Measurements from ENCODE around the gene NSMCE4A.

Gene NSMCE4A

GRCh38 chr10:121956111-121957061, 18.6 kb downstream of the NSMCE4A start:
- H4K5ac ChIP-seq (ENCODE audit: low read length): no peak overlapping the region
- WGBS (ENCODE audit: extremely low coverage, insufficient coverage, low lambda C conversion rate): no CpG with 5 or more reads among the region's 7 CpGs
- H4K8ac ChIP-seq (ENCODE audit: low read depth, low read length): no peak overlapping the region
- H3K4me3 ChIP-seq (ENCODE audit: low read length): no peak overlapping the region
- peaks cover 3% of the 10 kb centered on the region for H3K4me1 ChIP-seq (ENCODE audit: control insufficient read depth, low read depth, low read length)
- no peak overlapping the region for H3K56ac ChIP-seq (ENCODE audit: low read length)
- no peak overlapping the region for H2BK5ac ChIP-seq (ENCODE audit: low read length)
- no peak overlapping the region for H3K23ac ChIP-seq (ENCODE audit: low read length)
- H3K4me2 ChIP-seq (ENCODE audit: low read length): no peak overlapping the region
- no peak overlapping the region for H2AK5ac ChIP-seq (ENCODE audit: low read length)
- no peak overlapping the region for H2BK120ac ChIP-seq (ENCODE audit: low read depth, low read length)
- no peak for DNase-seq
- H3K18ac ChIP-seq (ENCODE audit: low read length): no peak overlapping the region
- no peak overlapping the region for H3K27ac ChIP-seq (ENCODE audit: low read depth, low read length)
- no peaks in the 10 kb centered on the region for H3K79me1 ChIP-seq (ENCODE audit: low read length)
- H3K9ac ChIP-seq (ENCODE audit: low read length): no peak overlapping the region
- no peaks in the 10 kb centered on the region for H3K79me2 ChIP-seq (ENCODE audit: control insufficient read depth, insufficient read depth, low read length)
- H3K4ac ChIP-seq (ENCODE audit: low read depth, low read length): no peak overlapping the region
- H2BK15ac ChIP-seq (replicated peaks; ENCODE audit: low read depth): no peak overlapping the region
- no peaks in the 10 kb centered on the region for H3K27me3 ChIP-seq (ENCODE audit: insufficient read depth, low read length, poor library complexity)
- H3K36me3 ChIP-seq (ENCODE audit: control insufficient read depth, insufficient read depth, low read length): peaks cover 4% of the 10 kb centered on the region

- no peak overlapping the region for H3K4me3 ChIP-seq (ENCODE audit: low read length)
- H3K4ac ChIP-seq (ENCODE audit: low read depth, low read length): no peak overlapping the region
- no peak overlapping the region for H4K8ac ChIP-seq (ENCODE audit: low read depth, low read length)
- H4K5ac ChIP-seq (ENCODE audit: low read length): no peak overlapping the region
- no peaks in the 10 kb centered on the region for H3K79me1 ChIP-seq (ENCODE audit: low read length)
- no peak overlapping the region for H3K23ac ChIP-seq (ENCODE audit: low read length)
- no peak overlapping the region for H3K9ac ChIP-seq (ENCODE audit: low read length)
- no peak overlapping the region for H3K4me2 ChIP-seq (ENCODE audit: low read length)
- whole genome bisulfite sequencing (ENCODE audit: extremely low coverage, insufficient coverage, low lambda C conversion rate): no CpG with 5 or more reads among the region's 5 CpGs
- H2AK5ac ChIP-seq (ENCODE audit: low read length): no peak overlapping the region
- DNase-seq: no peak
- H2BK5ac ChIP-seq (ENCODE audit: low read length): no peak overlapping the region
- H3K27me3 ChIP-seq (ENCODE audit: insufficient read depth, low read length, poor library complexity): no peaks in the 10 kb centered on the region
- no peaks in the 10 kb centered on the region for H3K79me2 ChIP-seq (ENCODE audit: control insufficient read depth, insufficient read depth, low read length)
- H3K56ac ChIP-seq (ENCODE audit: low read length): no peak overlapping the region
- H3K36me3 ChIP-seq (ENCODE audit: control insufficient read depth, insufficient read depth, low read length): peaks cover 1% of the 10 kb centered on the region
- peaks cover 6% of the 10 kb centered on the region for H3K4me1 ChIP-seq (ENCODE audit: control insufficient read depth, low read depth, low read length)
- no peak overlapping the region for H2BK120ac ChIP-seq (ENCODE audit: low read depth, low read length)
- no peak overlapping the region for H3K18ac ChIP-seq (ENCODE audit: low read length)
- H3K27ac ChIP-seq (ENCODE audit: low read depth, low read length): no peak overlapping the region
- no peak overlapping the region for H2BK15ac ChIP-seq (replicated peaks; ENCODE audit: low read depth)
Measured at GRCh38 chr10:121952226-121952625, 22.8 kb downstream of the NSMCE4A start.

GRCh38 chr10:121949451-121949850, 25.6 kb downstream of the NSMCE4A start:
- no peak overlapping the region for H3K18ac ChIP-seq (ENCODE audit: low read length)
- no peak overlapping the region for H2BK120ac ChIP-seq (ENCODE audit: low read depth, low read length)
- no peak overlapping the region for H4K8ac ChIP-seq (ENCODE audit: low read depth, low read length)
- no peak overlapping the region for H3K4me2 ChIP-seq (ENCODE audit: low read length)
- no peaks in the 10 kb centered on the region for H3K79me1 ChIP-seq (ENCODE audit: low read length)
- no peak overlapping the region for H3K4ac ChIP-seq (ENCODE audit: low read depth, low read length)
- no peak overlapping the region for H2BK15ac ChIP-seq (replicated peaks; ENCODE audit: low read depth)
- H3K27ac ChIP-seq (ENCODE audit: low read depth, low read length): no peak overlapping the region
- H4K5ac ChIP-seq (ENCODE audit: low read length): no peak overlapping the region
- no CpG with 5 or more reads among the region's 3 CpGs for WGBS (ENCODE audit: extremely low coverage, insufficient coverage, low lambda C conversion rate)
- no peaks in the 10 kb centered on the region for H3K27me3 ChIP-seq (ENCODE audit: insufficient read depth, low read length, poor library complexity)
- H2BK5ac ChIP-seq (ENCODE audit: low read length): no peak overlapping the region
- H3K79me2 ChIP-seq (ENCODE audit: control insufficient read depth, insufficient read depth, low read length): no peaks in the 10 kb centered on the region
- H3K36me3 ChIP-seq (ENCODE audit: control insufficient read depth, insufficient read depth, low read length): no peaks in the 10 kb centered on the region
- no peak overlapping the region for H3K4me3 ChIP-seq (ENCODE audit: low read length)
- H3K56ac ChIP-seq (ENCODE audit: low read length): no peak overlapping the region
- H2AK5ac ChIP-seq (ENCODE audit: low read length): no peak overlapping the region
- peaks cover 6% of the 10 kb centered on the region for H3K4me1 ChIP-seq (ENCODE audit: control insufficient read depth, low read depth, low read length)
- DNase-seq: no peak
- H3K23ac ChIP-seq (ENCODE audit: low read length): no peak overlapping the region
- no peak overlapping the region for H3K9ac ChIP-seq (ENCODE audit: low read length)

GRCh38 chr10:121949049-121949448, 26.0 kb downstream of the NSMCE4A start:
- no peak for DNase-seq
- Histone ChIP-seq H3K4me2 (ENCODE audit: low read length) (no peak overlapping the region), H3K27me3 (ENCODE audit: insufficient read depth, low read length, poor library complexity) (no peaks in the 10 kb centered on the region), H4K8ac (ENCODE audit: low read depth, low read length) (no peak overlapping the region), H3K79me1 (ENCODE audit: low read length) (no peaks in the 10 kb centered on the region), H3K4ac (ENCODE audit: low read depth, low read length) (no peak overlapping the region), H3K27ac (ENCODE audit: low read depth, low read length) (no peak overlapping the region), H2BK120ac (ENCODE audit: low read depth, low read length) (no peak overlapping the region), H2BK5ac (ENCODE audit: low read length) (no peak overlapping the region), H3K56ac (ENCODE audit: low read length) (no peak overlapping the region), H3K36me3 (ENCODE audit: control insufficient read depth, insufficient read depth, low read length) (no peaks in the 10 kb centered on the region), H4K5ac (ENCODE audit: low read length) (no peak overlapping the region), H3K9ac (ENCODE audit: low read length) (no peak overlapping the region), H2AK5ac (ENCODE audit: low read length) (no peak overlapping the region), H3K18ac (ENCODE audit: low read length) (no peak overlapping the region), H3K4me3 (ENCODE audit: low read length) (no peak overlapping the region), H3K23ac (ENCODE audit: low read length) (no peak overlapping the region), H3K4me1 (ENCODE audit: control insufficient read depth, low read depth, low read length) (peaks cover 6% of the 10 kb centered on the region), H2BK15ac (replicated peaks; ENCODE audit: low read depth) (no peak overlapping the region), H3K79me2 (ENCODE audit: control insufficient read depth, insufficient read depth, low read length) (no peaks in the 10 kb centered on the region)
- WGBS (ENCODE audit: extremely low coverage, insufficient coverage, low lambda C conversion rate): no CpG with 5 or more reads among the region's 2 CpGs

- Histone ChIP-seq H3K36me3 (ENCODE audit: control insufficient read depth, insufficient read depth, low read length) (no peaks in the 10 kb centered on the region), H2AK5ac (ENCODE audit: low read length) (no peak overlapping the region), H3K27me3 (ENCODE audit: insufficient read depth, low read length, poor library complexity) (no peaks in the 10 kb centered on the region), H3K9ac (ENCODE audit: low read length) (no peak overlapping the region), H2BK15ac (replicated peaks; ENCODE audit: low read depth) (no peak overlapping the region), H3K79me2 (ENCODE audit: control insufficient read depth, insufficient read depth, low read length) (no peaks in the 10 kb centered on the region), H3K4me3 (ENCODE audit: low read length) (no peak overlapping the region), H3K18ac (ENCODE audit: low read length) (no peak overlapping the region), H3K4me1 (ENCODE audit: control insufficient read depth, low read depth, low read length) (peaks cover 6% of the 10 kb centered on the region), H3K23ac (ENCODE audit: low read length) (no peak overlapping the region), H3K27ac (ENCODE audit: low read depth, low read length) (no peak overlapping the region), H4K8ac (ENCODE audit: low read depth, low read length) (no peak overlapping the region), H2BK120ac (ENCODE audit: low read depth, low read length) (no peak overlapping the region), H3K4ac (ENCODE audit: low read depth, low read length) (no peak overlapping the region), H3K56ac (ENCODE audit: low read length) (peak overlapping the region; percentile 11), H4K5ac (ENCODE audit: low read length) (no peak overlapping the region), H2BK5ac (ENCODE audit: low read length) (peak overlapping the region; percentile 28), H3K79me1 (ENCODE audit: low read length) (no peaks in the 10 kb centered on the region), H3K4me2 (ENCODE audit: low read length) (no peak overlapping the region)
- peak; percentile 65 for DNase-seq
- no CpG with 5 or more reads among the region's 7 CpGs for WGBS (ENCODE audit: extremely low coverage, insufficient coverage, low lambda C conversion rate)
Measured at GRCh38 chr10:121947343-121948330, 27.4 kb downstream of the NSMCE4A start.

All from mesendoderm (in vitro differentiated cells).